HG03045 (cell line): ENCODE data around the gene ACOT4.
"Not testable (repeated sequence)": the region's sequence is repeated elsewhere in the genome, so short reads cannot be mapped to it uniquely, and the experiment has no call there.

Experiments used
- ATAC-seq: cut with Tn5 transposase; IDR thresholded peaks from one replicate; pipeline ENCODE4 v1.9.1; 2021; ENCODE audit warnings: mild to moderate bottlenecking, moderate library complexity; ENCODE audit not compliant: unreplicated experiment

ACOT4 gene, protein sequence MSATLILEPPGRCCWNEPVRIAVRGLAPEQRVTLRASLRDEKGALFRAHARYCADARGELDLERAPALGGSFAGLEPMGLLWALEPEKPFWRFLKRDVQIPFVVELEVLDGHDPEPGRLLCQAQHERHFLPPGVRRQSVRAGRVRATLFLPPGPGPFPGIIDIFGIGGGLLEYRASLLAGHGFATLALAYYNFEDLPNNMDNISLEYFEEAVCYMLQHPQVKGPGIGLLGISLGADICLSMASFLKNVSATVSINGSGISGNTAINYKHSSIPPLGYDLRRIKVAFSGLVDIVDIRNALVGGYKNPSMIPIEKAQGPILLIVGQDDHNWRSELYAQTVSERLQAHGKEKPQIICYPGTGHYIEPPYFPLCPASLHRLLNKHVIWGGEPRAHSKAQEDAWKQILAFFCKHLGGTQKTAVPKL

DNA sequence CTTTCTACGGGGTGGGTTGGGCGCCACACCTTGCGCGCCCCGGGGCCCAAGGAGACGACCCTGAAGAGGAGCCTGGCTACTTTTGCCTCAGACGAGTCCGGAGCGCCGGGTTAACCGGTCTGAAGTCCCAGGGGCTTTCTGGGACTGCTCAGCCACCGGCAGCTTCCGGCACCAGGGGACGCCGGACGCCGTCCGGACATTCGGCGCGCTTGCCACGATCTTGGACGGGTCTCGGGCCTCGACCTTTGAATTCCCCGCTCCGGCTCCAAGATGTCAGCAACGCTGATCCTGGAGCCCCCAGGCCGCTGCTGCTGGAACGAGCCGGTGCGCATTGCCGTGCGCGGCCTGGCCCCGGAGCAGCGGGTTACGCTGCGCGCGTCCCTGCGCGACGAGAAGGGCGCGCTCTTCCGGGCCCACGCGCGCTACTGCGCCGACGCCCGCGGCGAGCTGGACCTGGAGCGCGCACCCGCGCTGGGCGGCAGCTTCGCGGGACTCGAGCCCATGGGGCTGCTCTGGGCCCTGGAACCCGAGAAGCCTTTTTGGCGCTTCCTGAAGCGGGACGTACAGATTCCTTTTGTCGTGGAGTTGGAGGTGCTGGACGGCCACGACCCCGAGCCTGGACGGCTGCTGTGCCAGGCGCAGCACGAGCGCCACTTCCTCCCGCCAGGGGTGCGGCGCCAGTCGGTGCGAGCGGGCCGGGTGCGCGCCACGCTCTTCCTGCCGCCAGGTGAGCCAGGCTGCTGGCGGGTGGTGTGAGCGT, at the start of gene ACOT4:
ACOT4 (plus strand) TSS at position 184 of the 760 bp plus-strand sequence; CDS start at position 271, 87 bp downstream.
- peak; percentile 57 for ATAC-seq

DNA sequence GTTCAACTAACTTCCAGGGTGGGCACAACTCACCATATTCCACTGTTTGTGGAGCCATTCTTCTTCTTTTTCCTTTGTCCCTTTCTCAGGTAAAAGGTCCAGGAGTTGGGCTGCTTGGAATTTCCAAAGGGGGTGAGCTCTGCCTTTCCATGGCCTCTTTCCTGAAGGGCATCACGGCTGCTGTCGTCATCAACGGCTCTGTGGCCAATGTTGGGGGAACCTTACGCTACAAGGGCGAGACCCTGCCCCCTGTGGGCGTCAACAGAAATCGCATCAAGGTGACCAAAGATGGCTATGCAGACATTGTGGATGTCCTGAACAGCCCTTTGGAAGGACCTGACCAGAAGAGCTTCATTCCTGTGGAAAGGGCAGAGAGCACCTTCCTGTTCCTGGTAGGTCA, 48.7 kb upstream of the ACOT4 start:
- ATAC-seq = not testable (repeated sequence)

DNA sequence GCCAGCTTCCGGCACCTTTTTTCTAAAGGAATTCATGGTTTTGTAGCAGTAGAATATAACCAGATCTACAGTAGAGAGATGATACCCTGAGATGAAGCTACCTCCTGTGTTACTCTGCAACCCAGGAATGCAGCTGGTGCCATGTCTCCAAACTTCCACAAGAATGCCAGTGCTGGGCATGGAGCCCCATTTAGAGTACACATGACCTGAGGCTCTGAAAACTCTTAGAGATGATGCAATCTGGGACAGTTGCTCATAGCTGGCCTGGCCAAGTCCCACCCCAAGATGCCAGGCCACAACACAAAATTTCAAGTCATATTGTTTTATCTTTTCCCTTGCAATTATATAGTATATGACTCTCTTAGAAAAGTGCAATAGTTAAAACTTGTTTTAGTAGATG, 46.3 kb upstream of the ACOT4 start:
- ATAC-seq = not testable (repeated sequence)

DNA sequence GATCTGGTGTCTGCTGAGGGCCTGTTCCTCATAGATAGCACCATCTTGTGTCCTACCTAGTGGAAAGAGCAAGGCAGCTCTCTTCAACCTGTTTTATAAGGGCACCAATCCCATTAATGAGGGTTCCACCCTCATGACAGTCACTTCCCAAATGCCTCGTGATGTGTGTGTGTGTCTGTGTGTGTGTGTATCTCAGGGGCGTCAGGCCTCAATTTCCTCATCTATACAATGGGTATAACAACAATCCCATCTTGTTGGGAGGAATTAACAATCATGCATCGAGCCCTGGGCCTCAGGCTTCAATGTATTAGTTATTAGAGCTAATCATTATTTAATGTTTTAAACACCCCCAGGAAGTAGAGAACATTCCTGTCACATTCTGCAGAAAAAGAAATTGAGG, 42.6 kb upstream of the ACOT4 start:
- ATAC-seq = not testable (repeated sequence)

DNA sequence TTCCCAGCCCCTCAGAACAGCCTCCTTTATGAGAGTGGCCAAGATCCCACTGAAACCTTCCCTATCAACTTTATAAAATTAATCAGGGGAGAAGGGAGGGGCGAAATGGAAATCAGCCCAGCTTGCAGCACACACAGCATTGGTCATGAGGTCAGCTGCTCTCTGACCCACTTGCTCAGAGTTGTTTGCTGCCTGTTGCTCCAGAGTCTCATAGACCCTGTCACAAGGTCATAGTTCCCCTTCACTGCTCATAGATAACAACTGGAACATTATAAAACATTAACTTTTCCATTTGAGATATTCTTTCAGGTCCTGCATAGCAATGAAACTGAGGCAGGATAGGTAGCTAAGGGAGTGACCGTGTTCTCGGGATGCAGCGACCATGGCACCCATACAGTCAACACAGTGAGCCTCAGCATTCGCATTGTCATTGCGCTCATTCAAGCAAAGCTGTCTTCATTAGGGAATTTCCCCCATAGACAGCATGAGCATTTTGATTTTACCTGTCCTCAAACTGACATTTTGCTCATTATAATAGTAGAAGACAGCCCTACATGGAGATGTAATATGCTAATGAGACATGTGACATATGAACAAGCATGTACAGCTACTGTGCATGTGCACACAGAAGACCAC, 41.7 kb upstream of the ACOT4 start:
- ATAC-seq = not testable (repeated sequence)

DNA sequence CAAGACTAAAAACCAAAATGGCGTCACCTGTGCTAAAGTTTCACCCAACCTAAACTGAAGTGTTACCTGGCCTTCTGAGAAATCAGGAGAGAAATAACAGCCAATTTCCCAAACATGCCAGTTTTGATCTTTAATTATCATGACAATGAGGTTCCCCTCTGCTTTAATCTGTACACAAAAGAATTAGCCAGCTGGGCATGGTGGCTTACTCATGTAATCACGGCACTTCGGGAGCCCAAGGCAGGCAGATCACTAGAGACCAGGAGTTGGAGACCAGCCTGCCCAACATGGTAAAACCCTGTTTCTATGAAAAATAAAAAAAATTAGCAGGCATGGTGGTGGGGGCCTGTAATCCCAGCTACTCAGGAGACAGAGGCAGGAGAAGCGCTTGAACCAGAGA, 37.8 kb upstream of the ACOT4 start:
- no peak for ATAC-seq

DNA sequence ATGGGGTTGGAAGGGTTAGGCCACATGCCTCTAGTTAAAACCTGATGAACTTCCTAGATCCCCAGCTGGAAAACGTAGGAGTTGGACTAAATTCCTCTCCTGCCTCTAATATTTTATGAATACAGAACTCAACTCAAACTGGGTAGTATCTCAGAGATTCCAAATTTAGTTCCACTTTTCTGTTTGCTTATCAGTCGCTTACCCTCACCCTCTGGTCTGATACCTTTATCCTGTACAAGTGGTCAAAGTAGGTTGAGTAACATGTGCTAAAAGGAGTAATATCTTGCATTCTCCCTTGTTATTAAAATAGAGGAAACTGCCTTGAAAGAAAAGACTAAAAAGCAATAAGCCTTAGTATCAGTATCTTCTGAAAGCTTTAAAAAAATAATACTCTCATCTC, 34.5 kb upstream of the ACOT4 start:
- not testable (repeated sequence) for ATAC-seq

DNA sequence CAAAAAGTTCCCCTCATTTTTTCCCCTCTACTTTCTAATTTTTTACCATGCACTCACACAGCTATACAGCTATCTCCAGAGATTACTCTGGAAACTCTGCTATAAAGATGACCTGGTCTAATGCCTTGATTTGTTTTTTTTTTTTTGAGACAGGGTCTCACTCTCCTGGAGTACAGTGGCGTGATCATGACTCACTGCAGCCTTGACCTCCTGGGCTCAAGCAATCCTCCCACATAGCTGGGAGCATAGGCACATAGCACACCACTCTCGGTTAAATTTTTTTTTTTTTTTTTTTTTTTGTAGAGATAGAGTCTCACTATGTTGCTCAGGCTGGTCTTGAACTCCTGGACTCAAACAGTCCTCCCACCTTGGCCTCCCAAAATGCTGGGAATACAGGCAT, 33.4 kb upstream of the ACOT4 start:
- not testable (repeated sequence) for ATAC-seq

DNA sequence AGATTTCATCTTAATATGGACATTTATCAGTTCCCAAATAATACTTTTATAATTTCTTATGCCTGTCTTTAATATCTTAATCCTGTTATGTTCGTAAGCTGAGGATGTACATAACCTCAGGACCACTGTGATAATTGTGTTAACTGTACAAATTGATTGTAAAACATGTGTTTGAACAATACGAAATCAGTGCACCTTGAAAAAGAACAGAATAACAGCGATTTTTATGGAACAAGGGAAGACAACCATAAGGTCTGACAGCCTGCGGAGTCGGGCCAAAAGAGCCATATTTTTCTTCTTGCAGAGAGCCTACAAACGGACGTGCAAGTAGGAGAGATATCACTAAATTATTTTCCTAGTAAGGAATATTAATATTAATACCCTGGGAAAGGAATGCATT, 29.4 kb upstream of the ACOT4 start:
- not testable (repeated sequence) for ATAC-seq

DNA sequence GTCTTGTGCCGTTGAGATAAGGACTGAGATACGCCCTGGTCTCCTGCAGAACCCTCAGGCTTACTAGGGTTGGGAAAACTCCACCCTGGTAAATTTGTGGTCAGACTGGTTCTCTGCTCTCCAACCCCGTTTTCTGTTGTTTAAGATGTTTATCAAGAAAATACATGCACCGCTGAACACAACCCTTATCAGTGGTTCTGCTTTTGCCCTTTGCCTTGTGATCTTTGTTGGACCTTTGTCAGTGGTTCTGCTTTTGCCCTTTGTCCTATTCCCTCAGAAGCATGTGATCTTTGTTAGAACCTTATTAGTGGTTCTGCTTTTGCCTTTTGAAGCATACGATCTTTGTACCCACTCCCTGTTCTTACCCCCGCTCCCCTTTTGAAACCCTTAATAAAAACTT, 29.0 kb upstream of the ACOT4 start:
- not testable (repeated sequence) for ATAC-seq

DNA sequence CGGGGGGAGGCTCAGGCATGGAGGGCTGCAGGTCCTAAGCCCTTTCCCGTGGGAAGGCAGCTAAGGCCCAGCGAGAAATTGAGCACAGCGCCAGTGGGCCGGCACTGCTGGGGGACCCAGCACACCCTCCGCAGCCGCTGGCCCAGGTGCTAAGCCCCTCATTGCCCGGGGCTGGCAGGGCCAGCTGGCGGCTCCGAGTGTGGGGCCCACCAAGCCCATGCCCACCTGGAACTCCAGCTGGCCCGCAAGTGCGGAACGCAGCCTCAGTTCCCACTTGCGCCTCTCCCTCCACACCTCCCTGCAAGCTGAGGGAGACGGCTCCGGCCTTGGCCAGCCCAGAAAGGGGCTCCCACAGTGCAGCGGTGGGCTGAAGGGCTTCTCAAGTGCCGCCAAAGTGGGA, 25.2 kb upstream of the ACOT4 start:
- ATAC-seq = not testable (repeated sequence)

DNA sequence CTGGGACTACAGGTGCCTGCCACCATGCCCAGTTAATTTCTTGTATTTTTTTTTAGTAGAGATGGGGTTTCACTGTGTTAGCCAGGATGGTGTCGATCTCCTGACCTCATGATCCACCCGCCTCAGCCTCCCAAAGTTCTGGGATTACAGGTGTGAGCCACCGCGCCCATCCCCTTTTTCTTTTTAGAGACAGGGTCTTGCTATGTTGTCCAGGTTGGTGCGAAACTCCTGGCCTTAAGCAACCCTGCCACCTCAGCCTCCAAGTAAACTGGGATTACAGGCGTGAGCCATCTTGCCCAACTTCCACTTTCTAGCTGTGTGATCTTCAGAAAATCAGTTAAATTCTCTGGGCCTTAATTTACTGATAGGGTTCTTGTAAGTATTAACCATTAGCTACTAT, 24.7 kb upstream of the ACOT4 start:
- not testable (repeated sequence) for ATAC-seq

DNA sequence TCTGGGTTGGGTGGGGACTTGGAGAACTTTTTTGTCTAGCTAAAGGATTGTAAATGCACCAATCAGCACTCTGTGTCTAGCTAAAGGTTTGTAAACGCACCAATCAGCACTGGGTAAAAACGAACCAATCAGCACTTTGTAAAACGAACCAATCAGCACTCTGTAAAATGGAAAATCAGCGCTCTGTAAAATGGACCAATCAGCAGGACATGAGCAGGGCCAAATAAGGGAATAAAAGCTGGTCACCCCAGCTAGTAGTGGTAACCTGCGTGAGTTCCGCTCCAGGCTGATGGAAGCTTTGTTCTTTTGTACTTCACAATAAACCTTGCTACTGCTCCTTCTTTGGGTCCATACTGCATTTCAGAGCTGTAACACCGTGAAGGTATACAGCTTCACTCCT, 24.3 kb upstream of the ACOT4 start:
- no peak for ATAC-seq

DNA sequence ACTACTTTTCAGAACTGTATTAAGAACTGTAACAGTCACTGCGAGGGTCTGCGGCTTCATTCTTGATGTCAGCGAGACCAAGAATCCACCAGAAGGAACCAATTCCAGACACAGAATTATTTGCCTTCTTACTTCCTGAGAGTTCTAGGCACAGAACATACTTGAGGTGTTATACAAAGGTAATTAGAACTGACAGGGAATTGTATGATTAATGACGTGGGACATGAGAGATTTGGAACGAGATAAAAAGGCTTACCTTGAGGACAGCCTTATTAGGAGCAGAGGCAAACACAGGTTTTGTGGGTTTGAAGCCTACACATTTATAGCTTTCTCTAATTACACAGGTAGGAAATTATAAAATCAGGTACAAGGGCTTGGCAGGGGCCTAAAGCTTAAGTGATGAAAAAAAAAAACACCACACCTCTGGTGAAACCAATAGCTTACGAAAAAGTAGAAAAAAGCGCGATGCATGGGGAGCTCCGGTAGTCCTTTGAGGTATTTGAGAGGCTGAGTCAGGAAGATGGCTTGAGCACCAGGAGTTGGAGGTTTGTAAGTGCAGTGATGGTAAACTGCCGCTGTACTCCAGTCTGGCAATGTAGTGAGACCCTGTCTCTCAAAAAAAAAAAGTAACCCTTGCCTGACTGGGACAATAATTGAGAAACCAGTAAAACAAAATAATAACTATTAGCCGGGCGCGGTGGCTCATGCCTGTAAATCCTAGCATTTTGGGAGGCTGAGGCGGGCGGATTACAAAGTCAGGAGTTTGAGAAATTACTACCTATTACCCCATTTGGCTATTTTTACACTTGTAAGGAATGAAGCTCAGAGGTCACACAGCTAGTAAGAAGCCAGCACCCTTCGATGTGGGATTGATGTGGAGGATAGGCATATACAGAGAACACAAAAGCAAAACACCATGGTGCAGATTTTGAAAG, 23.5 kb upstream of the ACOT4 start:
- no peak for ATAC-seq

DNA sequence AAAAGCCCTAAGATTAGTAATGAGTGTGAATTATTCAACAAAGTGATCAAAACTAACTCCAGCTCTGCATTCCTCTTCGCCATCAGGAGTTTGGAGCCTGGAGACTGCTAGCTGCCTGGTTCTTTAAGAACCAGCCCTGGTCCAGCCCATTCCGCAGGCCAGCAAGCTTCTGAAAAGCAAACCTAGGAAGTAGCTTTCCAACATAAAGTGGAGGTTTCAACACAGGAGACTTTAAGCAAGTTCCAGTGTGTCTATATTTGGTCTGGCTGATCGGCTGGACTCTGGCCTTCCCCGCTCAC, 22.8 kb upstream of the ACOT4 start:
- not testable (repeated sequence) for ATAC-seq

DNA sequence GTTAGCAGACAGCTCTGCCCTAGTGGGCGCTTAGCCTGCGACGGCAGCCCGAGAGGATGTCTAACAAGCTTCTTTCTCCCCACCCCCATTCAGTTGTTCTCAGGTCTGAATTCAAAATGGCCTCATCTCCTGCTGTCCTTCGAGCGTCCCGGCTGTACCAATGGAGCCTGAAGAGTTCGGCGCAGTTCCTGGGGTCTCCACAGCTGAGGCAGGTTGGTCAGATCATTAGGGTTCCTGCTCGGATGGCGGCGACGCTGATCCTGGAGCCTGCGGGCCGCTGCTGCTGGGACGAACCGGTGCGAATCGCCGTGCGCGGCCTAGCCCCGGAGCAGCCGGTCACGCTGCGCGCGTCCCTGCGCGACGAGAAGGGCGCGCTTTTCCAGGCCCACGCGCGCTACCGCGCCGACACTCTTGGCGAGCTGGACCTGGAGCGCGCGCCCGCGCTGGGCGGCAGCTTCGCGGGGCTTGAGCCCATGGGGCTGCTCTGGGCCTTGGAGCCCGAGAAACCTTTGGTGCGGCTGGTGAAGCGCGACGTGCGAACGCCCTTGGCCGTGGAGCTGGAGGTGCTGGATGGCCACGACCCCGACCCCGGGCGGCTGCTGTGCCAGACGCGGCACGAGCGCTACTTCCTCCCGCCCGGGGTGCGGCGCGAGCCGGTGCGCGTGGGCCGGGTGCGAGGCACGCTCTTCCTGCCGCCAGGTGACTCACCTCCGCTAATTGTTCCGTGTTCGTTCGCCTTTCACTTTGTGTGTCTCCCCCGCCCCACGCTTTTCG, 22.3 kb upstream of the ACOT4 start, which contains the start of gene ACOT2:
ACOT2 (plus strand) TSS at position 29 of the 774 bp plus-strand sequence; CDS start at position 57, 28 bp downstream.
- ATAC-seq = peak; percentile 59

DNA sequence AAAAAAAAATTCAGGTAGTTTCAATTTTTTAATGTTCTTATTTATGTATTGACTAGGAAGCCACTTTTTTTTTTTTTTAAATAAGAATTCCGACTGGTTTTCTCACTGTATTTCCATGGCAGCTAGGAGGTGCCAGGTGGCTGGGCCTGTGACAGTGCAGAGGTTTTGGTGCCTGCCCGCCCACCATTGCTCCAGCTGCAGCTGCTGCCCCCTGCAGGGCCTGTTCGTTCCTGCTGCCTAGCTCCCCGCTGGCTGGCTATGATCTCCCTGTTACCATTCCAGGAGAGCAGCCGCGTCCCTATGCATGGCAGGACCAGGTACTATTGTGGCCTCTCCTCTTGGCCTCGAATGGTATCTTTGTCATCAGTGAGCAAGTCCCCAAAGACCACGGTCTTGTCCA, 20.8 kb upstream of the ACOT4 start:
- not testable (repeated sequence) for ATAC-seq

DNA sequence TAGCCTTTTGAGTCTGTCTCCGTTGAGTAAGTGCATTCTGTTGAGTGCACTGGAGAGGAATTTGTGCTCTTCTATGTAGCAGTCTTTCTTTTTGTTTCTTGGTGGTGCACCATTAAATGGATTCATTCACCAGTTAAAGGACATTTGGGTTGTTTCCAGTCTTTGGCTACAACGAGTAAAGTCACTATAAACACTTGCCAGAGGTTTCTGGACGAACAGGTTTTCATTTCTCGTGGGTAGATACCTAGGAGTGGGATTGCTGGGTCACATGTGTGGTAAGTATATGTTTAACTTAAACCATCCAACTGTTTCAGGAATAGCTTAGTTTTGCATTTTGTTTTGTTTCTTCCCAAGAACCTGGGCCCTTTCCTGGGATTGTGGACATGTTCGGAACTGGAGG, 18.6 kb upstream of the ACOT4 start:
- ATAC-seq = not testable (repeated sequence)

DNA sequence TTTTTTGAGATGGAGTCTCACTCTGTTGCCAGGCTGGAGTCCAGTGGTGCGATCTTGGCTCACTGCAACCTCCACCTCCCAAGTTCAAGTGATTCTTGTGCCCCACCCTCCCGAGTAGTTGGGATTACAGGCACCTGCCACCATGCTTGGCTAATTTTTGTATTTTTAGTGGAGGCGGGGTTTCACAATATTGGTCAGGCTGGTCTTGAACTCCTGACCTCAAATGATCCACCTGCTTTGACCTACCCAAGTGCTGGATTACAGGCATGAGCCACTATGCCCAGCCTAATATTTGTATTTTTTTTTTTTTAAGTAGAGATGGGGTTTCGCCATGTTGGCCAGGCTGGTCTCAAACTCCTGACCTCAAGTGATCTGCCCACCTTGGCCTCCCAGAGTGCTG, 17.9 kb upstream of the ACOT4 start:
- ATAC-seq = not testable (repeated sequence)

DNA sequence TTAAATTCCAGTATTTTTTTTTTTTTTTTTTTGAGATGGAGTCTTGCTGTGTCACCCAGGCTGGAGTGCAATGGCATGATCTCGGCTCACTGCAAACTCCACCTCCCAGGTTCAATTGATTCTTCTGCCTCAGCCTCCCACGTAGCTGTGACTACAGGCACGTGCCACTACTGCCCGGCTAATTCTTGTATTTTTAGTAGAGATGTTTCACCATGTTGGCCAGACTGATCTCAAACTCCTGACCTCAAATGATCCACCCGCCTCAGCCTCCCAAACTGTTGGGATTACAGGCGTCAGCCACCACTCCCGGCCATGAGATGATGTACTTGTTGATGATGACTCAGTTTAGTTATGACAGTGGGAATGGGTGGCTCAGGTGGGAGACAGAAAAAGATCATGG, 17.4 kb upstream of the ACOT4 start:
- not testable (repeated sequence) for ATAC-seq
